SJCRH30 (cell line): ENCODE results near the gene PLD1. TPM values are rescaled to one million over a fixed set of nuclear protein-coding genes. Genes with fewer than 3 reads are reported as not detected.
A peak's percentile ranks its signal among the peaks of the same experiment; 100 is the strongest.
"Not testable (repeated sequence)": the region's sequence is repeated elsewhere in the genome, so short reads cannot be mapped to it uniquely, and the experiment has no call there.

Experiments
- DNase-seq, 2 experiments: peaks; one replicate each; pipeline ENCODE4 v3.0.0-alpha.2; 2015 to 2020
- H3K27ac ChIP-seq: fragments of 250-450 bp; sonication (Bioruptor Pico); 2 replicates; pipeline ENCODE4 v1.5.1; 2020; ENCODE audit warnings: mild to moderate bottlenecking, moderate library complexity
- H3K27me3 ChIP-seq: fragments of 250-450 bp; sonication (Bioruptor Pico); 2 replicates; pipeline ENCODE4 v1.5.1; 2020; ENCODE audit warnings: mild to moderate bottlenecking, moderate library complexity
- H3K36me3 ChIP-seq: fragments of 250-450 bp; sonication (Bioruptor Pico); 2 replicates; pipeline ENCODE4 v1.5.1; 2020; ENCODE audit warnings: mild to moderate bottlenecking, moderate library complexity
- H3K4me1 ChIP-seq: fragments of 250-450 bp; sonication (Bioruptor Pico); 2 replicates; pipeline ENCODE4 v1.5.1; 2020; ENCODE audit warnings: mild to moderate bottlenecking, moderate library complexity
- H3K4me3 ChIP-seq: fragments of 250-450 bp; sonication (Bioruptor Pico); 2 replicates; pipeline ENCODE4 v1.5.1; 2020; ENCODE audit warnings: mild to moderate bottlenecking, moderate library complexity
- H3K9me3 ChIP-seq: fragments of 250-450 bp; sonication (Bioruptor Pico); replicated peaks from 2 replicates; pipeline ENCODE4 v1.5.1; 2020; ENCODE audit warnings: mild to moderate bottlenecking, moderate library complexity
- total RNA-seq: library from RNA; depleted of rRNA; stranded (reverse); fragments of >200 nt; shearing (Covaris generic); gene quantifications from 2 replicates; pipeline ENCODE4 v1.2.3, GENCODE V29; 2014

PLD1 gene
- total RNA-seq, 1 experiment from 2014 or later: 5.2 TPM

DNA sequence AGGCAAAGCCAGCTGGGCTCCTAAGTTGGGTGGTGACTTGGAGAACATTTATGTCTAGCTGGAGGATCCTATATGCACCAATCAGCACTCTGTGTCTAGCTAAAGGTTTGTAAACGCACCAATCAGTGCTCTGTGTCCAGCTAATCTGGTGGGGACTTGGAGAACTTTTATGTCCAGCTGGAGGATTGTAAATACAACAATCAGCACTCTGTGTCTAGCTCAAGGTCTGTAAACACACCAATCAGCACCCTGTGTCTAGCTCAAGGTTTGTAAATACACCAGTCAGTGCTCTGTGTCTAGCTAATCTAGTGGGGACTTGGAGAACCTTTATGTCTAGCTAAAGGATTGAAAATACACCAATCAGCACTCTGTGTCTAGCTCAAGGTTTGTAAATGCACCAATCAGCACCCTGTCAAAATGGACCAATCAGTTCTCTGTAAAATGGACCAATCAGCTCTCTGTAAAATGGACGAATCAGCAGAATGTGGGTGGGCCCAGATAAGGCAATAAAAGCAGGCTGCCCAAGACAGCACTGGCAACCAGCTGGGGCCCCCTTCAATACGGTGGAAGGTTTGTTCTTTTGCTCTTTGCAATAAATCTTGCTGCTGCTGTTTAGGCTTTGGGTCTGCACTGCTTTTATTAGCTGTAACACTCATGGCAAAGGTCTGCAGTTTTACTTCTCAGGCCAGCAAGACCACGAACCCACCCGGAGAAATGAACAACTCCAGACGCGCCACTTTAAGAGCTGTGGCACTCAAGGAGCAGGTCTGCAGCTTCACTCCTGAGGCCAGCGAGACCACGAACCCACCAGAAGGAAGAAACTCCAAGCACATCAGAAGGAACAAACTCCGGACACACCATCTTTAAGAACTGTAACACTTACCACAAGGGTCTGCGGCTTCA is 63.7 kb downstream of the PLD1 start:
- H3K4me3 ChIP-seq, H3K36me3 ChIP-seq, H3K27ac ChIP-seq, DNase-seq, H3K9me3 ChIP-seq, H3K27me3 ChIP-seq, H3K4me1 ChIP-seq: not testable (repeated sequence)

DNA sequence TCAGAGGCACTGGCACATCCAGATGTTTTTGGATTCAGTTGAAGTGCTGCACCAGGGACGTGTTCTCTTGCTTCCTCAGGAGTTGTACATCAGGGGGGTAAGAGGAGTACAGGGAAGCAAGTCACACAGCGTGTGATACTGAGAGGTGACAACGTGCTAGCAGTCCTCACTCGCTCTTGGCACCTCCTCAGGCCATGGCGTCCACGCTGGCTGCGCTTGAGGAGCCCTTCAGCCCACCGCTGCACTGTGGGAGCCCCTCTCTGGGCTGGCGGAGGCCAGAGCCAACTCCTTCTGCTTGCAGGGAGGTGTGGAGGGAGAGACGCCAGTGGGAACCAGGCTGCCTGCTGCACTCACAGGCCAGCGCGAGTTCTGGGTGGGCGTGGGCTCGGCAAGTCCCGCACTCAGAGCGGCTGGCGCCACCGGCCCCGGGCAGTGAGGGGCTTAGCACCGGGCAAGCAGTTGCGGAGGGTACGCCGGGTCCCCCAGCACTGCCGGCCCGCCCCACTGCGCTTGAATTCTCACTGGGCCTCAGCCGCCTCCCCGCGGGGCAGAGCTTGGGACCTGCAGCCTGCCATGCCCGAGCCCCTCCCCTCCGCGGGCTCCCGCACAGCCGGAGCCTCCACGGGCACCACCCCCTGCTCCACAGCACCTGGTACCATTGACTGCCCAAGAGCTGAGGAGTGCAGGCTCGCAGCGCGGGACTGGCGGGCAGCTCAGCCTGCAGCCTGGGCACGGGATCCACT is 64.5 kb downstream of the PLD1 start:
- H3K36me3 ChIP-seq: no peaks in the 10 kb centered on the region
- no peaks in the 10 kb centered on the region for H3K27me3 ChIP-seq
- no peak overlapping the region for H3K27ac ChIP-seq
- no peak for DNase-seq
- H3K4me3 ChIP-seq: no peak overlapping the region
- no peaks in the 10 kb centered on the region for H3K4me1 ChIP-seq
- peaks cover 4% of the 10 kb centered on the region; the same call in 1 of the 2 replicates for H3K9me3 ChIP-seq

DNA sequence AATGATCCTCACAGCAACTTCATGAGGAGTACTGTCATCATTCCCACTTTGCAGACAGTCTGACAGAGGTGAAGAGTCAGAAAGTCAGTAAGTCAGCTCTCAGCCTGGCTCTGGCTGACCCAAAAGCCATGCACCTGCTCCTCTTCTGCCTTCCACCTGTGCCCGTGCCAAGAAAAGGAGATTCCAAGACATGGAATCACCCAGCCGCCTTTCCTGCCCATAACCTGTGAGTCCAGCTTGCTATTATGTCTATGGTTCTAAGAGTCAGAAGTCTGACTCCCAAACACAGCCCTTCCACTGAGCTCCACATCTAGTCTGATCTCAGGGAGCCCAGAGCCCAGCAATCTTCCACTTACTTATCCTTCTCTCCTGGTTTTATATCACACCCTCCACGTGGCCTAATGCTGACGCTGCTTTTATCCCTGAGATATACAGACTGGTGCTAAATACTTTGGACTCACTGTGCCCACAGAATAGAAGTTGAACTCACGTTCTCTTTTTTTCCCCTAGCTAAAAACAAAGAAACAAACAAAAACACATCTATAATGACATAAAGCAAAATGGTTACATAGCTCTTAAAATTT is 66.0 kb downstream of the PLD1 start:
- no peak for DNase-seq
- H3K27ac ChIP-seq: no peak overlapping the region
- H3K9me3 ChIP-seq: peaks cover 4% of the 10 kb centered on the region; the same call in 1 of the 2 replicates
- H3K4me1 ChIP-seq: no peaks in the 10 kb centered on the region
- H3K27me3 ChIP-seq: no peaks in the 10 kb centered on the region
- no peaks in the 10 kb centered on the region for H3K36me3 ChIP-seq
- H3K4me3 ChIP-seq: no peak overlapping the region

DNA sequence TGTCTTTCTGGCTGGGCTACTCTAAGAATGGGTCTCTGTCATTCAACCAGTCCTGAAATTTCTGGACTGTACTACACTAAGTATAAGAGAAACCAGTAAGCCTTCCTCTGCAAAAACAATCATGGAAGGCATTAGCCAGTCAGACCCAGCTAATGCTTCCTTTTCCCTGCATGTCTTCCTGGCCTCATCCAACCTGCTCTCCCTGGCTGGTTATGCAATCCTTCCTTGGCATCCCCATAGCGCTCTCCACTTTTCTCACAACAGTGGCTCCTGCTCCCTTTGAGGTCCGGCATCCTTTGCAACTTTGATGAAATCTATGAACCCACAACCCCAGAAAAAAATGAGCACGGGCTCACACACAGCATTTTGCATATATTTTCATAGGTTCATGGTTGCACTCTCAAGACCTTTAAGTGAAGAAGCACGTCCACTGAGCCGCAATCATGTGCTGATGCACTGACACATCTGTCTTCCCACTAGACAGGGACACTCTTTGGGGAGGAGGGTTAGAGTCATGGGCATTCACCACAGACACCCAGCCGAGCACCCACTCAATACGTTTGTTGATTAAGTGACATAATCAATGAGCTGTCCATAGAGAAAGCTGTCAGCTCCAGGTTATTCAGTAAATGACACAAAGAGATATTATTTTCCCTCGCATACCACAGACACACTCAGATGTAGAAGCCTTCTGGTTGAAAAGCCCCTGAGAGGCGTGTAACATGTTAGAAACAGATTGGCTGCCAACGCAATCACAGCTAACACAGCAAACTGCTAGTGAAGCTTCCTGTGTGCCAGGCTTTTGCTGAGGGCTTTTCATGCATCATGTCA is 66.7 kb downstream of the PLD1 start:
- no peak for DNase-seq
- no peak overlapping the region for H3K27ac ChIP-seq
- peaks cover 4% of the 10 kb centered on the region; the same call in 1 of the 2 replicates for H3K9me3 ChIP-seq
- H3K36me3 ChIP-seq: no peaks in the 10 kb centered on the region
- H3K4me3 ChIP-seq: no peak overlapping the region
- H3K4me1 ChIP-seq: no peaks in the 10 kb centered on the region
- H3K27me3 ChIP-seq: no peaks in the 10 kb centered on the region

DNA sequence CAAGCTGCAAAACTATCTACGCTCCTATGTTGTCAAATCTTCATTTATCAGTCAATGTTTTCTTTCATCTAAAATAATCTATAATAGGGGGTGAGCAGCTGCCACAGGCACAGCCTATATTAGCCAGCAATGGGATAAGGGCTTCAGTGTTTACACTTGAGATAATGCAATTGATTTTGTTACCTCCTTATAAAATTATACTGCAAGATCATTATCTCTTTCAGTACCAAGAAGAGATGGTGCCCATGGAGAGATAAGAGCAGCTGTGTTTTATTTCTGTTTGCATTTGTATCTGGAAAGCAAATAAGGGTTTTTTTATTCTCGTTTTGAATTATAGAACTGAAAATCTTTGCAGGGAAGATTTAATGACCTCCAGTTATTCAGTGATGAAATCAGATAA is 68.9 kb downstream of the PLD1 start:
- no peaks in the 10 kb centered on the region for H3K36me3 ChIP-seq
- H3K4me3 ChIP-seq: no peak overlapping the region
- peaks cover 4% of the 10 kb centered on the region; the same call in 1 of the 2 replicates for H3K9me3 ChIP-seq
- no peak overlapping the region for H3K27ac ChIP-seq
- H3K27me3 ChIP-seq: no peaks in the 10 kb centered on the region
- no peak for DNase-seq
- peaks cover 7% of the 10 kb centered on the region for H3K4me1 ChIP-seq

- Histone ChIP-seq H3K4me3 (no peak overlapping the region), H3K4me1 (peaks cover 28% of the 10 kb centered on the region), H3K9me3 (no peaks in the 10 kb centered on the region), H3K27ac (no peak overlapping the region), H3K27me3 (no peaks in the 10 kb centered on the region), H3K36me3 (no peaks in the 10 kb centered on the region)
- DNase-seq: peak; percentile 38 to 57
Observed at GRCh38 chr3:171736556-171736955, 73.7 kb downstream of the PLD1 start.

DNA sequence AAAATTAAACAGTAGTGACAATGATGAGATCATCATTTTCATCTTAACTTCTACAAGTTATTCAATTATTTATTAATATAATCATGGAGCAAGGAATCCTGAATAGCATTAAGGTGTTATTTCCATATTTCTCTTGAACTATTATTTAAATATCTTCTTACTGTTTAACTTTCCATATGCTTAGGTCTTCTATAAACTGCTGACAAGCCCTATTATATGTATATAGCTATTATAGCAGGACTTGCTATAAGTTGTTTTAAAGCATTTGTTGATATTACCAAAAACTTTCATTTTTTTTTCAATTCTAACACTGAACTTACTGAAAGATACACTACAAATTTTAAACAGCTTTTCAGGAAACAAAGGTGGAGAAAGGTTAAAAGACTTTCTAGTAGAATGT is 76.7 kb downstream of the PLD1 start:
- no peak for DNase-seq
- Histone ChIP-seq H3K27me3 (no peaks in the 10 kb centered on the region), H3K27ac (peak overlapping the region; percentile 64)

GRCh38 chr3:171732756-171733155 is 77.5 kb downstream of the PLD1 start:
- Histone ChIP-seq H3K4me1 (peaks cover 32% of the 10 kb centered on the region), H3K9me3 (no peaks in the 10 kb centered on the region), H3K36me3 (no peaks in the 10 kb centered on the region), H3K4me3 (no peak overlapping the region), H3K27me3 (no peaks in the 10 kb centered on the region), H3K27ac (peak overlapping the region; percentile 64)
- DNase-seq: peak; percentile 85 to 96

More for the DNA sequence above, 76.7 kb downstream of the PLD1 start:
- no peaks in the 10 kb centered on the region for H3K9me3 ChIP-seq
- H3K36me3 ChIP-seq: no peaks in the 10 kb centered on the region
- no peak overlapping the region for H3K4me3 ChIP-seq
- peaks cover 32% of the 10 kb centered on the region for H3K4me1 ChIP-seq

DNA sequence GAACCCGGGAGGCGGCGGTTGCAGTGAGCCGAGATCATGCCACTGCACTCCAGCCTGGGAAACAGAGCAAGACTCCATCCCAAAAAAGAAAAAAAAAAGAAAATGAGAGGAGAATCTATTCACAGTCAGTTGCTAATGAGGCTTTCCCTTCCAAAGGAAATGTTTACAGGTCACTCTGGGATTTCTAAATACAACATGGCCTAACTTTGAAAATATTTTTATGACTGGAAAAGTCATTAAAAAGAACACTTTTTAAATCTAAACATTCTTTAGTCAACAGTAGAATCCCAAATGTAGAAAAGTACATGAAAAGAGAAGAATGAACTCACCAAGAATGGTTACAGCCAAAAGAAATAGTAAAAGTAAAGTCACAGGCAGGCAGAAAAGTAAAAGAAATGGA is 78.6 kb downstream of the PLD1 start:
- Histone ChIP-seq H3K27me3 (no peaks in the 10 kb centered on the region), H3K9me3 (no peaks in the 10 kb centered on the region), H3K4me1 (peaks cover 28% of the 10 kb centered on the region), H3K27ac (no peak overlapping the region), H3K36me3 (no peaks in the 10 kb centered on the region), H3K4me3 (no peak overlapping the region)
- DNase-seq: no peak

DNA sequence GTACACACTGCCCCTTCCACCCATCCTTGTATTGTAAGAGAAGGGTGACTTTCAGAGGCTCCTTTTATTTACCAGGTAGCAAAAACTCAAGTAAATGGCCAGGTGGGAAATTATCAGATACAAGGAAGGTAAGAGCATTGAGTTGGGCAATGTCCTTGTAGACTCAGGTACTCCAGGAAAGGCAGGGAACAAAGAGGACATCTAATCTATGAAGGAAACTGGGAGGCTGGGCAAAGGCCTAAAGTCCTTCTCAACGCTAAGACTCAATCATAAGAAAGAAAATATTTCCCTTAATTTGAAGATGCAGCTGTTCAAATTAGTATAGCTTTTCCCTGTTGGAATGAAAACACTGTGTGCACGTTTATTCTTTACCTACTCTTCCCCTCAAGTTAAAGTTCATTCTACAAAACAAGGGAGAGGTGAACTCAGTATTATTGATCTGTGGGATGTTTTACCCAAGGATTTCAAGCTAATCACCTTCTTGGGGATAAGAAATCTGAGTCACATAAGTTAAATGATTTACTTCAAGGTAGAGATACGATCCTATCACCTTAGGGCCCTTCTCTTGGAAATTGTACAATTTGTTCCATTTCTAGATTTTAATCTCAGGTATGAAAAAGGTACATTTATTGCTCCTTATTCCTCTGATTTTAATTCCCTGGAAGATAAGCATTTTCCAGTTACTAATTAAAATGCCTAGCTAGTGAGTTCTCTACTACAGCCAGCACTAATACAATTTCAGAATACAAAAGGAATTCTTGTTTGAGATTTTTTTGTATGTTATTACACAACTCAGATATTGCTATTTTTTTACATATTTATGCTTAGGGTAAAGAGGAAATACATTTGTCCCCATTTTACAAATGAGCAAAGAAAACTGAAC is 80.6 kb downstream of the PLD1 start:
- H3K9me3 ChIP-seq: no peaks in the 10 kb centered on the region
- H3K4me3 ChIP-seq: no peak overlapping the region
- no peak for DNase-seq
- peaks cover 22% of the 10 kb centered on the region for H3K4me1 ChIP-seq
- no peak overlapping the region for H3K27ac ChIP-seq
- no peaks in the 10 kb centered on the region for H3K36me3 ChIP-seq
- H3K27me3 ChIP-seq: no peaks in the 10 kb centered on the region

GRCh38 chr3:171727288-171727687 is 83.0 kb downstream of the PLD1 start:
- H3K4me1 ChIP-seq: peaks cover 11% of the 10 kb centered on the region
- H3K27ac ChIP-seq: no peak overlapping the region
- no peaks in the 10 kb centered on the region for H3K9me3 ChIP-seq
- DNase-seq: no peak
- H3K4me3 ChIP-seq: no peak overlapping the region
- no peaks in the 10 kb centered on the region for H3K27me3 ChIP-seq
- H3K36me3 ChIP-seq: no peaks in the 10 kb centered on the region

DNA sequence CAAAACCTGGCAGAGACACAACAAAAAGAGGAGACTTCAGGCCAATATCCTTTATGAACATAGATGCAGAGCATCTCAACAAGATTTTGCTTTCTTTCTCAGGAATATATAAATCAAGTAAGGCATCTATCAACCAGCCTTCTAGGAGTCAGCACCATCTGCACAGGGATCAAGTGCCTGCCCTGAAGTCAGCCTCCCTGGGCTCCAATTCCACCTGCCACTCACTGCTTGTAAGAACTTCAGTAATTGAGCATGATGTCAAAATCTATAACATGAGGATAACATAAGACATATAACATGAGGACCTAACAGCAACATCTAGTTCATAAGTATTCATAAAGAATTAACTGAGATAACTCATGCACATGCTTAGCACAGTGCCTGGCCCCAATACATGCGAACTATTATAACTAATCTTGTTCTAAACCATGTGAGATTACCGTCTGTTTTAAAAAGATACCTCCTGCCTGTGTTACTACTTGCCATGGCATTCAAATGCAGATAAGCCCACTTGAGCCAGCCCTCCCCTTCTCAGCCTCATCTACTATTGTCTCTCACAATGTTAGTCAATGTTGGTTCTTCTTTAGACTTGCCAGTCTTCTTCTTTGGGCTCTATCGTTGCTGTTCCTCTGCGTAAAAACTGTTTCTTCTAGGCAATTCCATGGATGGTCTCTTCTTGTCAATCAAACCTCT is 91.6 kb downstream of the PLD1 start:
- Histone ChIP-seq H3K9me3 (peaks cover 14% of the 10 kb centered on the region), H3K36me3 (no peaks in the 10 kb centered on the region), H3K27me3 (no peaks in the 10 kb centered on the region), H3K4me1 (peaks cover 6% of the 10 kb centered on the region), H3K4me3 (no peak overlapping the region), H3K27ac (no peak overlapping the region)
- no peak for DNase-seq

- no peak for DNase-seq
- peaks cover 14% of the 10 kb centered on the region for H3K9me3 ChIP-seq
- H3K4me1 ChIP-seq: no peaks in the 10 kb centered on the region
- no peak overlapping the region for H3K4me3 ChIP-seq
- H3K27me3 ChIP-seq: no peaks in the 10 kb centered on the region
- H3K36me3 ChIP-seq: no peaks in the 10 kb centered on the region
- no peak overlapping the region for H3K27ac ChIP-seq
Observed at GRCh38 chr3:171715155-171715554, 95.1 kb downstream of the PLD1 start.
